ENCODE measurements around the gene ABCA9.

- TF ChIP-seq, protein P1, sequence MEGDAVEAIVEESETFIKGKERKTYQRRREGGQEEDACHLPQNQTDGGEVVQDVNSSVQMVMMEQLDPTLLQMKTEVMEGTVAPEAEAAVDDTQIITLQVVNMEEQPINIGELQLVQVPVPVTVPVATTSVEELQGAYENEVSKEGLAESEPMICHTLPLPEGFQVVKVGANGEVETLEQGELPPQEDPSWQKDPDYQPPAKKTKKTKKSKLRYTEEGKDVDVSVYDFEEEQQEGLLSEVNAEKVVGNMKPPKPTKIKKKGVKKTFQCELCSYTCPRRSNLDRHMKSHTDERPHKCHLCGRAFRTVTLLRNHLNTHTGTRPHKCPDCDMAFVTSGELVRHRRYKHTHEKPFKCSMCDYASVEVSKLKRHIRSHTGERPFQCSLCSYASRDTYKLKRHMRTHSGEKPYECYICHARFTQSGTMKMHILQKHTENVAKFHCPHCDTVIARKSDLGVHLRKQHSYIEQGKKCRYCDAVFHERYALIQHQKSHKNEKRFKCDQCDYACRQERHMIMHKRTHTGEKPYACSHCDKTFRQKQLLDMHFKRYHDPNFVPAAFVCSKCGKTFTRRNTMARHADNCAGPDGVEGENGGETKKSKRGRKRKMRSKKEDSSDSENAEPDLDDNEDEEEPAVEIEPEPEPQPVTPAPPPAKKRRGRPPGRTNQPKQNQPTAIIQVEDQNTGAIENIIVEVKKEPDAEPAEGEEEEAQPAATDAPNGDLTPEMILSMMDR (IDR thresholded peaks at IDR 0.05; ENCODE audit: borderline replicate concordance, extremely low read depth, low read length, poor library complexity, severe bottlenecking) = no peak
- no peak for TF ChIP-seq EZH2 (IDR thresholded peaks at IDR 0.05; ENCODE audit: borderline replicate concordance, low read depth, low read length, severe bottlenecking)
Measured at GRCh38 chr17:69086641-69087040, 25.9 kb upstream of the ABCA9 start.

Data from DND-41 (cell line).